OCI-LY3 (cell line): ENCODE data around the gene FUOM.
A peak's percentile ranks its signal among the peaks of the same experiment; 100 is the strongest.
"Not testable (repeated sequence)": the region's sequence is repeated elsewhere in the genome, so short reads cannot be mapped to it uniquely, and the experiment has no call there.

Experiments
- H2AFZ ChIP-seq: fragments of 200-600, 300-600 bp; shearing (Covaris generic); 2 replicates; pipeline ENCODE4 v1.6.0; 2014; ENCODE audit warnings: antibody characterized with exemption, low read depth, low read length
- H3K27ac ChIP-seq: fragments of 200-600, 300-600 bp; sonication (generic); 2 replicates; pipeline ENCODE4 v1.5.1; 2014; ENCODE audit warnings: mild to moderate bottlenecking, low read length, moderate library complexity, mixed read lengths
- H3K27me3 ChIP-seq: fragments of 200-600, 300-600 bp; sonication (generic); 2 replicates; pipeline ENCODE4 v1.6.1; 2014; ENCODE audit warnings: low read depth, low read length, mixed read lengths
- H3K36me3 ChIP-seq: fragments of 200-600, 300-600 bp; sonication (generic); replicated peaks from 2 replicates; pipeline ENCODE3; 2014; ENCODE audit warnings: low read depth, low read length, mixed read lengths
- H3K4me1 ChIP-seq: fragments of 300-600, 200-600 bp; sonication (generic); 2 replicates; pipeline ENCODE4 v1.6.1; 2014; ENCODE audit warnings: low read length, mixed read lengths
- H3K4me2 ChIP-seq: fragments of 200-600, 300-600 bp; sonication (generic); 2 replicates; pipeline ENCODE4 v1.6.1; 2014; ENCODE audit warnings: low read length, mixed read lengths
- H3K4me3 ChIP-seq: fragments of 300-600, 200-600 bp; sonication (generic); 2 replicates; pipeline ENCODE4 v1.5.1; 2014; ENCODE audit warnings: antibody characterized with exemption, mild to moderate bottlenecking, low read length, moderate library complexity
- H3K79me2 ChIP-seq: fragments of 300-600, 200-600 bp; shearing (Covaris generic); 2 replicates; pipeline ENCODE4 v1.6.1; 2014; ENCODE audit warnings: mild to moderate bottlenecking, low read length, mixed read lengths
- H3K9ac ChIP-seq: fragments of 300-600, 200-600 bp; shearing (Covaris generic); 2 replicates; pipeline ENCODE4 v1.6.0; 2014; ENCODE audit warnings: mild to moderate bottlenecking, low read length, moderate library complexity
- H3K9me3 ChIP-seq: fragments of 200-600, 300-600 bp; shearing (Covaris generic); 2 replicates; pipeline ENCODE4 v1.6.1; 2014; ENCODE audit warnings: low read length, mixed read lengths; ENCODE audit not compliant: insufficient read depth
- H4K20me1 ChIP-seq: fragments of 200-600, 300-600 bp; sonication (generic); 2 replicates; pipeline ENCODE4 v1.6.1; 2016; ENCODE audit warnings: low read length, mixed read lengths; ENCODE audit not compliant: insufficient read depth
- CTCF ChIP-seq: fragments of 200-600, 300-600 bp; sonication (generic); IDR thresholded peaks from 2 replicates; pipeline ENCODE4 v1.5.1; 2014; ENCODE audit warnings: antibody characterized with exemption, low read length, low read depth
- EZH2phosphoT487 ChIP-seq: fragments of 200-600 bp; shearing (Covaris generic); IDR thresholded peaks from 2 replicates; pipeline ENCODE4 v1.6.1; 2018; ENCODE audit warnings: antibody characterized with exemption, mixed run types, low read depth

Gene FUOM

GRCh38 chr10:133326223-133326551, 31.6 kb downstream of the FUOM start:
- Histone ChIP-seq H3K4me2 (no peak overlapping the region), H3K36me3 (no peaks in the 10 kb centered on the region), H3K27me3 (peaks cover 8% of the 10 kb centered on the region), H3K9me3 (no peaks in the 10 kb centered on the region), H3K79me2 (no peaks in the 10 kb centered on the region), H4K20me1 (no peaks in the 10 kb centered on the region), H3K4me1 (no peaks in the 10 kb centered on the region), H3K27ac (no peak overlapping the region), H2AFZ (no peak overlapping the region), H3K9ac (no peak overlapping the region), H3K4me3 (no peak overlapping the region)
- TF ChIP-seq CTCF: no peak
- TF ChIP-seq EZH2phosphoT487: no peak

- H3K4me3 ChIP-seq: no peak overlapping the region
- no peak overlapping the region for H2AFZ ChIP-seq
- H3K27ac ChIP-seq: no peak overlapping the region
- no peaks in the 10 kb centered on the region for H3K4me1 ChIP-seq
- TF ChIP-seq CTCF (no peak), EZH2phosphoT487 (no peak)
- H3K4me2 ChIP-seq: no peak overlapping the region
- no peaks in the 10 kb centered on the region for H3K79me2 ChIP-seq
- H3K36me3 ChIP-seq: no peaks in the 10 kb centered on the region
- no peaks in the 10 kb centered on the region for H3K9me3 ChIP-seq
- H3K27me3 ChIP-seq: peaks cover 3% of the 10 kb centered on the region; the same call in 1 of the 2 replicates
- no peak overlapping the region for H3K9ac ChIP-seq
- no peaks in the 10 kb centered on the region for H4K20me1 ChIP-seq
These were observed 32.2 kb downstream of the FUOM start for GRCh38 chr10:133325440-133326222.

GRCh38 chr10:133324857-133325260, 33.0 kb downstream of the FUOM start:
- Histone ChIP-seq H3K9me3 (no peaks in the 10 kb centered on the region), H3K36me3 (no peaks in the 10 kb centered on the region), H4K20me1 (no peaks in the 10 kb centered on the region), H3K4me2 (peak overlapping the region; percentile 22; the same call in 1 of the 2 replicates), H3K4me1 (no peaks in the 10 kb centered on the region), H3K9ac (no peak overlapping the region), H3K27ac (no peak overlapping the region), H2AFZ (no peak overlapping the region), H3K4me3 (no peak overlapping the region), H3K27me3 (peaks cover 3% of the 10 kb centered on the region; the same call in 1 of the 2 replicates), H3K79me2 (no peaks in the 10 kb centered on the region)
- TF ChIP-seq CTCF: no peak
- TF ChIP-seq EZH2phosphoT487: no peak

- Histone ChIP-seq H3K4me2 (no peak overlapping the region), H3K27ac (no peak overlapping the region), H3K79me2 (no peaks in the 10 kb centered on the region), H4K20me1 (no peaks in the 10 kb centered on the region), H3K27me3 (no peaks in the 10 kb centered on the region), H3K4me3 (no peak overlapping the region), H2AFZ (no peak overlapping the region), H3K9ac (no peak overlapping the region), H3K36me3 (no peaks in the 10 kb centered on the region), H3K4me1 (no peaks in the 10 kb centered on the region), H3K9me3 (no peaks in the 10 kb centered on the region)
- no peak for TF ChIP-seq EZH2phosphoT487
- TF ChIP-seq CTCF: no peak
These were observed 33.5 kb downstream of the FUOM start for GRCh38 chr10:133324198-133324792.

- not testable (repeated sequence) for H3K36me3 ChIP-seq, H2AFZ ChIP-seq, H4K20me1 ChIP-seq, H3K27ac ChIP-seq, H3K4me1 ChIP-seq, H3K4me3 ChIP-seq, H3K9ac ChIP-seq, H3K9me3 ChIP-seq, H3K79me2 ChIP-seq, H3K4me2 ChIP-seq, H3K27me3 ChIP-seq
These were observed 35.6 kb downstream of the FUOM start for GRCh38 chr10:133322064-133322709.

GRCh38 chr10:133320852-133321422, 36.9 kb downstream of the FUOM start:
- not testable (repeated sequence) for H3K36me3 ChIP-seq, H2AFZ ChIP-seq, H4K20me1 ChIP-seq, H3K4me1 ChIP-seq, H3K79me2 ChIP-seq, H3K9me3 ChIP-seq, H3K27ac ChIP-seq, H3K4me2 ChIP-seq, H3K4me3 ChIP-seq, H3K9ac ChIP-seq, H3K27me3 ChIP-seq
